Subcutaneous adipose tissue (tissue), 4 donors: ENCODE data around the gene MED14. TPM values are rescaled to one million over a fixed set of nuclear protein-coding genes. Genes with fewer than 3 reads are reported as not detected.

ENCODE experiments used
- CTCF ChIP-seq: fragments of 450-650 bp; IDR thresholded peaks from one replicate; pipeline ENCODE4 v1.5.1; 2016; ENCODE audit warnings: low read depth, mild to moderate bottlenecking, control low read depth, antibody characterized with exemption, moderate library complexity
- total RNA-seq, 4 donors: library from RNA; depleted of rRNA; stranded (reverse); fragments of >200 nt; gene quantifications; one replicate each; pipeline ENCODE4 v1.1.0, GENCODE V29; 2016

MED14 gene
- total RNA-seq = 10 to 100 TPM; 24.7 to 39.3 (median 31.8) TPM

- TF ChIP-seq CTCF = no peak
Measured at GRCh38 chrX:40735325-40736169, at the start of gene MED14. MED14 (minus strand) TSS chrX:40735542; CDS start chrX:40735412, 130 bp downstream.

- TF ChIP-seq CTCF = no peak
Measured at GRCh38 chrX:40784516-40785151, 49.3 kb upstream of the MED14 start.

- TF ChIP-seq CTCF = no peak
Measured at GRCh38 chrX:40780951-40781350, 45.6 kb upstream of the MED14 start.

GRCh38 chrX:40780082-40780481 is 44.7 kb upstream of the MED14 start:
- TF ChIP-seq CTCF = no peak

GRCh38 chrX:40778861-40779575 is 43.7 kb upstream of the MED14 start:
- TF ChIP-seq CTCF = no peak

- no peak for TF ChIP-seq CTCF
Measured at GRCh38 chrX:40773809-40774208, 38.5 kb upstream of the MED14 start.

- no peak for TF ChIP-seq CTCF
Measured at GRCh38 chrX:40773188-40773587, 37.8 kb upstream of the MED14 start.
